Tibial artery (tissue), 4 donors: ENCODE measurements around the gene GALK2.

ENCODE experiments used
- DNase-seq, 2 donors: peaks; one replicate each; pipeline ENCODE4 v3.0.0-alpha.2; 2019
- H3K27ac ChIP-seq, 2 donors: fragments of 200-600 bp; sonication (generic) in 1 of 2; 1 replicate in 1 of 2; 2 replicates in 1 of 2; pipeline ENCODE4 v1.5.1; 2018 to 2019; ENCODE audit warnings: mild to moderate bottlenecking in 1 of 2
- H3K27me3 ChIP-seq, 2 donors: fragments of 200-600 bp; sonication (generic) in 1 of 2; one replicate each; pipeline versions ENCODE4 v1.5.1 to v1.6.0; 2016 to 2019
- H3K36me3 ChIP-seq, 3 donors: fragments of 200-600 bp; sonication (generic) in 2 of 3; one replicate each; pipeline ENCODE4 v1.5.1; 2016 to 2019; ENCODE audit warnings: mild to moderate bottlenecking in 2 of 3
- H3K4me1 ChIP-seq, 4 donors: fragments of 200-600 bp; sonication (generic) in 2 of 4; 1 replicate in 3 of 4; 2 replicates in 1 of 4; pipeline ENCODE4 v1.5.1; 2016 to 2019
- H3K4me3 ChIP-seq, 2 donors: fragments of 200-600 bp; sonication (generic) in 1 of 2; 1 replicate in 1 of 2; 2 replicates in 1 of 2; pipeline ENCODE4 v1.5.1; 2018 to 2019; ENCODE audit warnings: mild to moderate bottlenecking in 2 of 2
- H3K9me3 ChIP-seq, 3 donors: fragments of 200-600 bp; sonication (generic) in 1 of 3; one replicate each; pipeline ENCODE4 v1.5.1; 2016 to 2019
- intact Hi-C: fragments of 100-400 bp; cut with DNase I; formaldehyde crosslinking; loops from one replicate; pipeline ENCODE4 v1.15.0; 2023; ENCODE audit warnings: low total_unique reads
- TF ChIP-seq, protein P1 (sequence below), 2 experiments: fragments of 200-600 bp in 1 of 2; fragments of 450-650 bp in 1 of 2; IDR thresholded peaks; one replicate each; pipeline ENCODE4 v1.5.1; 2017 to 2019; ENCODE audit warnings: antibody characterized with exemption in 2 of 2, mild to moderate bottlenecking in 1 of 2, moderate library complexity in 1 of 2

The GALK2 gene

GRCh38 chr15:49282366-49282765 is 112.3 kb downstream of the GALK2 start:
- TF ChIP-seq, protein P1, sequence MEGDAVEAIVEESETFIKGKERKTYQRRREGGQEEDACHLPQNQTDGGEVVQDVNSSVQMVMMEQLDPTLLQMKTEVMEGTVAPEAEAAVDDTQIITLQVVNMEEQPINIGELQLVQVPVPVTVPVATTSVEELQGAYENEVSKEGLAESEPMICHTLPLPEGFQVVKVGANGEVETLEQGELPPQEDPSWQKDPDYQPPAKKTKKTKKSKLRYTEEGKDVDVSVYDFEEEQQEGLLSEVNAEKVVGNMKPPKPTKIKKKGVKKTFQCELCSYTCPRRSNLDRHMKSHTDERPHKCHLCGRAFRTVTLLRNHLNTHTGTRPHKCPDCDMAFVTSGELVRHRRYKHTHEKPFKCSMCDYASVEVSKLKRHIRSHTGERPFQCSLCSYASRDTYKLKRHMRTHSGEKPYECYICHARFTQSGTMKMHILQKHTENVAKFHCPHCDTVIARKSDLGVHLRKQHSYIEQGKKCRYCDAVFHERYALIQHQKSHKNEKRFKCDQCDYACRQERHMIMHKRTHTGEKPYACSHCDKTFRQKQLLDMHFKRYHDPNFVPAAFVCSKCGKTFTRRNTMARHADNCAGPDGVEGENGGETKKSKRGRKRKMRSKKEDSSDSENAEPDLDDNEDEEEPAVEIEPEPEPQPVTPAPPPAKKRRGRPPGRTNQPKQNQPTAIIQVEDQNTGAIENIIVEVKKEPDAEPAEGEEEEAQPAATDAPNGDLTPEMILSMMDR (IDR thresholded peaks at IDR 0.05) = no peak
- H3K9me3 ChIP-seq = no peaks in the 10 kb centered on the region
- peaks cover 0 to 21% (median 8%) of the 10 kb centered on the region in 4 donors for H3K4me1 ChIP-seq
- intact Hi-C loops = no loop called here
- no peak for DNase-seq
- no peaks in the 10 kb centered on the region for H3K27me3 ChIP-seq
- H3K27ac ChIP-seq = peak overlapping the region; percentile 6
- no peak overlapping the region for H3K4me3 ChIP-seq
- H3K36me3 ChIP-seq = peaks cover 7 to 15% (median 8%) of the 10 kb centered on the region in 3 donors

- intact Hi-C loops = no loop called here
- DNase-seq = no peak
- no peaks in the 10 kb centered on the region for H3K9me3 ChIP-seq
Measured at GRCh38 chr15:49286649-49287404, 116.8 kb downstream of the GALK2 start.

DNA sequence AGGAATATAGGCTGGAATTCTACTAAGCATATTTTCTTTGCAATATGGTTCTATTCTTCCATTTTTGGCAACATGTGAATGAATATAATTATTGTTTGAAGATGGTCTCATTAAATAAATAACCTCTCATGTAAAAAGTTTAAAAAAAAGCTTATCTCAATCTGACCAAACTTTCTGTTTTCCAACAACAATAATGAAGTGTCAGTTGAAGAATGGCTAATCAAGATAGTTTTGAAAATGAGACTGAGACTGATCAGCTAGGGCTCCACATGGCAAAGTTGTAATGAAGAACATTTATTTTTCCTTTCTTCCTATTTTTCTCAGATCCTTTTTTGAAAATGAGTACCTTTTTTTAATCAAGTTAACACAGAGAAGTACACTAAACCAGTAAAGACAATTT is 117.4 kb downstream of the GALK2 start:
- Histone ChIP-seq H3K27me3 (no peaks in the 10 kb centered on the region), H3K36me3 (peaks cover 8 to 19% (median 13%) of the 10 kb centered on the region in 3 donors), H3K4me3 (no peak overlapping the region), H3K9me3 (no peaks in the 10 kb centered on the region), H3K27ac (peak overlapping the region; percentile 38 to 42), H3K4me1 (peaks cover 0 to 35% (median 17%) of the 10 kb centered on the region in 4 donors)
- DNase-seq = no peak
- intact Hi-C loops = no loop called here
- TF ChIP-seq, protein P1 (IDR thresholded peaks at IDR 0.05) = no peak

More at GRCh38 chr15:49286649-49287404, 116.8 kb downstream of the GALK2 start:
- H3K36me3 ChIP-seq = peaks cover 7 to 15% (median 8%) of the 10 kb centered on the region in 3 donors
- peaks cover 0 to 38% (median 17%) of the 10 kb centered on the region in 4 donors for H3K4me1 ChIP-seq
- no peaks in the 10 kb centered on the region for H3K27me3 ChIP-seq
- H3K4me3 ChIP-seq = no peak overlapping the region
- TF ChIP-seq, protein P1 (IDR thresholded peaks at IDR 0.05) = no peak
- H3K27ac ChIP-seq = peak overlapping the region; percentile 38 to 42

- H3K9me3 ChIP-seq = no peaks in the 10 kb centered on the region
- TF ChIP-seq, protein P1 (IDR thresholded peaks at IDR 0.05) = no peak
- peaks cover 0 to 31% (median 17%) of the 10 kb centered on the region in 4 donors for H3K4me1 ChIP-seq
- peaks cover 8 to 24% (median 20%) of the 10 kb centered on the region in 3 donors for H3K36me3 ChIP-seq
- peak overlapping the region in 1 of 2 donors; percentile 20 for H3K27ac ChIP-seq
- H3K4me3 ChIP-seq = no peak overlapping the region
- no peaks in the 10 kb centered on the region for H3K27me3 ChIP-seq
- DNase-seq = no peak
- intact Hi-C loops = no loop called here
Measured at GRCh38 chr15:49288391-49288790, 118.3 kb downstream of the GALK2 start.

DNA sequence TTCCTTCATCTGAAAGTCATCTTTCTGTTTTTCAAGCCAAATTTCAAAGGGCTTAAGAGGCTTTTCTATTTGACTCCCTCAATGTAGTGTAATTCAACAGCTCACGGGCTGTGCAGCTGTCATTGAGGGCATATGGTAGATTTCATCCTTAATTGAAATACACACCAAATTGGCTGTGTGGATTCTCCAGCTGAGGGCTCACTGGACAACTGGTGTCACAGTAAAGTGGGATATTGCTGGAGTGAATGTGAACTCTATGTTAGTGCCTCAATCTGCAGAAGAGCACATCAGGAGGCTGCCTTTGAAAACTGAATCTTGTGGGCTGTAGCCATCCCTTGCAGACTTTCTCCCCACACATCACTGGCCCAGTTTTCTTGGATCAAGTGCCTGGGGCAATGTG is 120.1 kb downstream of the GALK2 start:
- Histone ChIP-seq H3K27me3 (no peaks in the 10 kb centered on the region), H3K4me3 (no peak overlapping the region), H3K36me3 (peaks cover 8 to 17% (median 13%) of the 10 kb centered on the region in 3 donors), H3K27ac (no peak overlapping the region), H3K9me3 (no peaks in the 10 kb centered on the region), H3K4me1 (peaks cover 0 to 31% (median 17%) of the 10 kb centered on the region in 4 donors)
- TF ChIP-seq, protein P1 (IDR thresholded peaks at IDR 0.05) = no peak
- no peak for DNase-seq
- intact Hi-C loops = no loop called here
